H1 (cell line): Measurements from ENCODE around the gene IRF9. TPM values are rescaled to one million over a fixed set of nuclear protein-coding genes. Genes with fewer than 3 reads are reported as not detected.
A peak's percentile ranks its signal among the peaks of the same experiment; 100 is the strongest.

ENCODE experiments used
- CTCF ChIA-PET: fragments of 300-600 bp; sonication (Branson Sonifier 250); formaldehyde crosslinking; loops from one replicate; lab custom pipeline; 2021; ENCODE audit not compliant: partially characterized antibody; lab: Charles Lee
- POLR2A ChIA-PET: fragments of 300-600 bp; sonication (Branson Sonifier 250); formaldehyde crosslinking; loops from one replicate; lab custom pipeline; 2021; ENCODE audit warnings: inconsistent platforms; ENCODE audit not compliant: partially characterized antibody; lab: Charles Lee
- DNase-seq, 2 experiments: peaks; one replicate each; pipeline versions ENCODE4 v3.0.0 to v3.0.0-alpha.2; 2010 to 2022; ENCODE audit warnings: low spot score in 2 of 2, low read depth in 1 of 2, mixed read lengths in 1 of 2
- FAIRE-seq: peaks from 2 replicates; lab custom pipeline; 2011; peaks lifted over from hg19 to GRCh38; lab: Jason Lieb, UNC
- H2AFZ ChIP-seq: 2 replicates; pipeline ENCODE4 v1.8.1; 2012; ENCODE audit warnings: low read length, inconsistent platforms
- H2AK5ac ChIP-seq: 2 replicates; pipeline ENCODE4 v1.6.1; 2013; ENCODE audit warnings: low read depth, low read length
- H2BK120ac ChIP-seq: replicated peaks from 2 replicates; pipeline ENCODE3; 2013; ENCODE audit warnings: low read depth, low read length, inconsistent platforms
- H2BK12ac ChIP-seq: 2 replicates; pipeline ENCODE4 v1.6.1; 2013; ENCODE audit warnings: low read depth, low read length
- H2BK15ac ChIP-seq: 2 replicates; pipeline ENCODE4 v1.6.1; 2013; ENCODE audit warnings: low read length
- H2BK20ac ChIP-seq: 2 replicates; pipeline ENCODE4 v1.6.1; 2013; ENCODE audit warnings: low read length
- H2BK5ac ChIP-seq: 2 replicates; pipeline ENCODE4 v1.6.1; 2013; ENCODE audit warnings: low read depth, low read length
- H3K14ac ChIP-seq: 2 replicates; pipeline ENCODE4 v1.6.1; 2013; ENCODE audit warnings: inconsistent platforms; ENCODE audit not compliant: insufficient read length
- H3K18ac ChIP-seq: 2 replicates; pipeline ENCODE4 v1.6.1; 2013; ENCODE audit warnings: low read length; ENCODE audit errors: extremely low read depth
- H3K23ac ChIP-seq: 2 replicates; pipeline ENCODE4 v1.6.1; 2013; ENCODE audit warnings: inconsistent platforms; ENCODE audit not compliant: insufficient read length
- H3K23me2 ChIP-seq: 2 replicates; pipeline ENCODE4 v1.6.1; 2013; ENCODE audit warnings: low read depth, low read length
- H3K27ac ChIP-seq: 2 replicates; pipeline ENCODE4 v1.6.1; 2011; ENCODE audit warnings: low read depth, low read length, inconsistent platforms
- H3K27me3 ChIP-seq, 4 experiments: replicated peaks in 1 of 4; 1 replicate in 1 of 4; 2 replicates in 3 of 4; pipeline versions ENCODE4 v1.6.1 to v1.8.1; 2011 to 2013; ENCODE audit warnings: low read length in 3 of 4, mild to moderate bottlenecking in 3 of 4, inconsistent platforms in 2 of 4, mixed read lengths in 2 of 4, moderate library complexity in 1 of 4; ENCODE audit not compliant: control insufficient read depth in 3 of 4, insufficient read depth in 3 of 4; ENCODE audit errors: extremely low read depth in 1 of 4
- H3K36me3 ChIP-seq, 4 experiments: 2 replicates each; pipeline versions ENCODE4 v1.6.1 to v1.8.1; 2011 to 2013; ENCODE audit warnings: mild to moderate bottlenecking in 4 of 4, low read length in 3 of 4, moderate library complexity in 2 of 4, control low read depth in 1 of 4, inconsistent platforms in 1 of 4; ENCODE audit not compliant: insufficient read depth in 4 of 4, control insufficient read depth in 2 of 4
- H3K4ac ChIP-seq: replicated peaks from 2 replicates; pipeline ENCODE3; 2013; ENCODE audit warnings: low read length, low read depth, mixed read lengths, inconsistent platforms; ENCODE audit not compliant: insufficient read length
- H3K4me1 ChIP-seq, 4 experiments: replicated peaks in 1 of 4; 1 replicate in 1 of 4; 2 replicates in 3 of 4; pipeline versions ENCODE4 v1.6.1 to v1.8.1; 2011 to 2013; ENCODE audit warnings: low read length in 3 of 4, inconsistent platforms in 2 of 4, mixed read lengths in 1 of 4; ENCODE audit not compliant: insufficient read depth in 4 of 4, control insufficient read depth in 3 of 4
- H3K4me2 ChIP-seq, 2 experiments: 2 replicates each; pipeline versions ENCODE4 v1.6.1 to v1.8.1; 2011 to 2013; ENCODE audit warnings: low read depth in 2 of 2, low read length in 2 of 2, control low read depth in 1 of 2, inconsistent platforms in 1 of 2, mild to moderate bottlenecking in 1 of 2; ENCODE audit not compliant: insufficient read depth in 1 of 2
- H3K4me3 ChIP-seq, 4 experiments: fragments of 200-600, 300-600 bp in 1 of 4; sonication (generic), shearing (Covaris generic), sonication (Bioruptor Twin) in 1 of 4; 2 replicates each; pipeline versions ENCODE4 v1.5.1 to v1.8.1; 2011 to 2016; ENCODE audit warnings: low read length in 4 of 4, low read depth in 3 of 4, control low read depth in 2 of 4, inconsistent platforms in 2 of 4, mild to moderate bottlenecking in 2 of 4, mixed read lengths in 1 of 4, moderate library complexity in 1 of 4; ENCODE audit not compliant: insufficient read depth in 2 of 4; ENCODE audit errors: extremely low read depth in 1 of 4
- H3K56ac ChIP-seq: replicated peaks from 2 replicates; pipeline ENCODE3; 2013; ENCODE audit warnings: low read depth, mild to moderate bottlenecking, mixed read lengths, low read length, inconsistent platforms; ENCODE audit not compliant: insufficient read length
- H3K79me1 ChIP-seq: 2 replicates; pipeline ENCODE4 v1.6.1; 2013; ENCODE audit warnings: low read depth, low read length, control low read depth
- H3K79me2 ChIP-seq, 2 experiments: 2 replicates each; pipeline versions ENCODE4 v1.6.1 to v1.8.1; 2012 to 2013; ENCODE audit warnings: low read length in 2 of 2, mild to moderate bottlenecking in 2 of 2, inconsistent platforms in 1 of 2; ENCODE audit not compliant: insufficient read depth in 2 of 2, control insufficient read depth in 1 of 2
- H3K9ac ChIP-seq, 4 experiments: replicated peaks in 1 of 4; 1 replicate in 1 of 4; 2 replicates in 3 of 4; pipeline versions ENCODE4 v1.6.1 to v1.8.1; 2011 to 2013; ENCODE audit warnings: low read depth in 3 of 4, low read length in 3 of 4, control low read depth in 2 of 4, mild to moderate bottlenecking in 2 of 4, moderate library complexity in 2 of 4, inconsistent platforms in 1 of 4; ENCODE audit errors: extremely low read depth in 1 of 4
- H3K9me3 ChIP-seq, 2 experiments: 2 replicates each; pipeline versions ENCODE4 v1.6.1 to v1.8.1; 2012 to 2013; ENCODE audit warnings: mild to moderate bottlenecking in 2 of 2, moderate library complexity in 2 of 2, control low read depth in 1 of 2, inconsistent platforms in 1 of 2, low read depth in 1 of 2, low read length in 1 of 2, mixed read lengths in 1 of 2; ENCODE audit not compliant: insufficient read depth in 2 of 2
- H4K20me1 ChIP-seq, 2 experiments: replicated peaks in 1 of 2; 2 replicates each; pipeline versions ENCODE3 to v1.8.1; 2011 to 2013; ENCODE audit warnings: inconsistent platforms in 2 of 2, low read length in 2 of 2, mild to moderate bottlenecking in 1 of 2; ENCODE audit not compliant: insufficient read depth in 2 of 2, control insufficient read depth in 1 of 2
- H4K5ac ChIP-seq: 2 replicates; pipeline ENCODE4 v1.6.1; 2013; ENCODE audit warnings: low read length, low read depth, mixed read lengths, inconsistent platforms; ENCODE audit not compliant: insufficient read length
- H4K8ac ChIP-seq: 2 replicates; pipeline ENCODE4 v1.8.0; 2013; ENCODE audit warnings: mild to moderate bottlenecking, moderate library complexity, low read length, inconsistent platforms; ENCODE audit not compliant: insufficient read depth; ENCODE audit errors: extremely low read depth
- H4K91ac ChIP-seq: replicated peaks from 2 replicates; pipeline ENCODE3; 2013; ENCODE audit warnings: low read length, mixed read lengths, inconsistent platforms; ENCODE audit not compliant: insufficient read length
- BACH1 ChIP-seq: IDR thresholded peaks from 2 replicates; pipeline ENCODE4 v1.6.1; 2012; ENCODE audit warnings: low read length, improper control_type of control experiment
- BCL11A ChIP-seq, 2 experiments: IDR thresholded peaks; one replicate each; pipeline ENCODE4 v1.6.1; 2011; ENCODE audit warnings: low read depth in 2 of 2, low read length in 2 of 2, mild to moderate bottlenecking in 2 of 2
- BRCA1 ChIP-seq: IDR thresholded peaks from 2 replicates; pipeline ENCODE4 v1.6.1; 2012; ENCODE audit warnings: low read depth, low read length, improper control_type of control experiment
- CHD1 ChIP-seq: IDR thresholded peaks from 2 replicates; pipeline ENCODE4 v1.6.1; 2012; ENCODE audit warnings: low read depth, low read length, improper control_type of control experiment
- EP300 ChIP-seq, 2 experiments: IDR thresholded peaks; 1 replicate in 1 of 2; 2 replicates in 1 of 2; pipeline ENCODE4 v1.6.1; 2011 to 2012; ENCODE audit warnings: low read depth in 2 of 2, low read length in 2 of 2, mild to moderate bottlenecking in 2 of 2, borderline replicate concordance in 1 of 2, inconsistent platforms in 1 of 2, moderate library complexity in 1 of 2
- GABPA ChIP-seq: IDR thresholded peaks from 2 replicates; pipeline ENCODE4 v1.6.1; 2011; ENCODE audit warnings: mild to moderate bottlenecking, low read length, moderate library complexity, borderline replicate concordance; ENCODE audit not compliant: insufficient read depth
- NANOG ChIP-seq: IDR thresholded peaks from 2 replicates; pipeline ENCODE4 v1.6.1; 2011; ENCODE audit warnings: low read length, low read depth, mild to moderate bottlenecking, inconsistent platforms; ENCODE audit not compliant: insufficient read depth, poor library complexity, severe bottlenecking
- RFX5 ChIP-seq: IDR thresholded peaks from 2 replicates; pipeline ENCODE4 v1.6.1; 2011; ENCODE audit warnings: low read depth, low read length, improper control_type of control experiment, borderline replicate concordance
- TCF12 ChIP-seq: IDR thresholded peaks from 2 replicates; pipeline ENCODE4 v1.6.1; 2011; ENCODE audit warnings: low read depth, mild to moderate bottlenecking, low read length
- WGBS, 2 experiments: shearing (Covaris generic) in 1 of 2; methylation state at CpG; one replicate each; pipeline versions ENCODE4 v1.1.6 to v1.1.7; 2013 to 2015; ENCODE audit warnings: low lambda C conversion rate in 2 of 2, mixed read lengths in 2 of 2, inconsistent platforms in 1 of 2, low coverage in 1 of 2, missing lambda C conversion rate in 1 of 2; ENCODE audit not compliant: insufficient replicate concordance in 2 of 2, insufficient coverage in 1 of 2, insufficient read length in 1 of 2; ENCODE audit errors: extremely low coverage in 1 of 2, missing lambda C conversion rate in 1 of 2; 5-methylcytosine and 5-hydroxymethylcytosine counted together
- polyA plus RNA-seq, 7 experiments: library from polyadenylated mRNA; depleted of rRNA in 3 of 7; stranded (reverse) in 5 of 7; unstranded in 2 of 7; fragments of >200 nt in 5 of 7; fragments of 200-250 nt in 2 of 7; gene quantifications; 1 replicate in 5 of 7; 2 replicates in 1 of 7; 4 replicates in 1 of 7; pipeline versions ENCODE4 v1.2.1 to v1.2.3, GENCODE V29; 2011 to 2013; ENCODE audit warnings: missing spikeins in 2 of 7, mixed read lengths in 2 of 7
- total RNA-seq: library from RNA; stranded (reverse); fragmentation: NEBNext Ultra II Directional; extraction: Animal tissue kit (Norgen Biotek cat#: 25700); gene quantifications from 2 replicates; pipeline ENCODE4 v1.2.1, GENCODE V29; 2021

The IRF9 gene
- total and polyA plus RNA-seq, 2 of the 8 experiments (the other 6 are each of a cell fraction or from before 2014, with no cell fraction given): 11.4 to 13.2 TPM

DNA sequence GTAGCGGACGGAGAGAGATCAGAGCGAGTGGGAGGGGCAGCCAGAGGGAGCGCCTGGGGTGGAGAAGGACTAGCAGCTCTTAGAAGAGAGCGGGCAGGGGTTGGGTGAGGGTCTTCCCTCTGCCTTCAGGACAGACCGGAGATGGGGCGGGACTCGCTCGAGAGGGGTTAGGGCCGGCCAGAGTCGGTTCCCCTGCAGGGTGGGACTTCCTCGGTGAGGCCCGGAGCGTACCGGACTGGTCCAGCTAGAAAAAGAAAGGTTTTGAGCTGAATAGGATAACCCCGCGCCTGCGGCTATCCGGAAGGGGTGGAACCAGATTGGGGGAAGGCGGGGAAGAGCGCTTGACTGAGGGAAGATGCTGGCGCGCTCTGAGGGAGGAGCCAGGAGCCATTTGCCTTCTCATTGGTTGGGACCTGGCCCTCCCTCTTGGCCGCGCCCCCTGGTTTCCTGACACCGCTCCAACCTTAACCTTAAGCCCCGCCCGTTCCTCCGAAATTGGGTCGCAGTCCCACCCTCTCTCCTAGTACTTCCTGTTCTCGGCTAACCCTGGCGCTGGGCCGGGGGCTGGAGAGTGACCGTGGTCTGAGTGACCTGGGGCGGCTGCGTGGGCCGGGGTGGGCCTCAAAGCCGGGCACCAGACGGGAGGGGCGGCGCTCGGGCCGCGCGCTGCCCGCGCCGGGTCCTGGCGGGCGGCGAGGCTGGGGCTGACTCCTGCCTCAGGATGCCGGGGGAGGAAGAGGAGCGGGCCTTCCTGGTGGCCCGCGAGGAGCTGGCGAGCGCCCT, 13.9 kb upstream of the IRF9 start, which contains the start of gene RNF31:
Gene RNF31 (plus strand): TSS at position 521 of the 783 bp plus-strand sequence. CDS start 201 bp downstream, at position 722.
- Histone ChIP-seq H4K91ac (peak within 1 kb of the TSS; percentile 34), H3K36me3 (peaks cover 14 to 35% (median 30%) of the 10 kb centered on the region in 4 experiments), H4K8ac (no peak within 1 kb of the TSS; the same call in 1 of the 2 replicates), H3K56ac (peak within 1 kb of the TSS; percentile 52), H3K23ac (no peak within 1 kb of the TSS), H3K4me1 (peaks cover 0 to 10% (median 7%) of the 10 kb centered on the region in 4 experiments; a peak in 5 of 7 replicates), H2BK5ac (peak within 1 kb of the TSS; percentile 94), H2AFZ (peak within 1 kb of the TSS; percentile 83; the same call in 1 of the 2 replicates), H2AK5ac (no peak within 1 kb of the TSS), H3K27ac (peak within 1 kb of the TSS; percentile 45; the same call in 1 of the 2 replicates), H3K79me1 (peaks cover 11% of the 10 kb centered on the region; the same call in 1 of the 2 replicates), H3K27me3 (no peaks in the 10 kb centered on the region), H3K79me2 (peaks cover 0 to 28% of the 10 kb centered on the region in 2 experiments; a peak in 3 of 4 replicates), H3K23me2 (peaks cover 10% of the 10 kb centered on the region), H3K9ac (peak within 1 kb of the TSS; percentile 66 to 73 (median 70)), H2BK15ac (no peak within 1 kb of the TSS), H3K4me3 (peak within 1 kb of the TSS; percentile 92 to 98 (median 96)), H2BK120ac (no peak within 1 kb of the TSS), H4K20me1 (peaks cover 0 to 19% of the 10 kb centered on the region in 2 experiments), H2BK12ac (0 out of 2 replicates have a peak within 1 kb of the TSS, but pooled peaks have one; percentile 46), H3K9me3 (no peaks in the 10 kb centered on the region), H3K18ac (peak within 1 kb of the TSS; percentile 53; the same call in 1 of the 2 replicates), H3K14ac (no peak within 1 kb of the TSS), H3K4me2 (peak within 1 kb of the TSS; percentile 83 to 96), H4K5ac (peak within 1 kb of the TSS; percentile 2), H3K4ac (no peak within 1 kb of the TSS), H2BK20ac (no peak within 1 kb of the TSS)
- CTCF ChIA-PET: interaction anchor here (0.6 to 3.7 kb wide), 10 partner anchors 10 to 89 kb away, joined by 4 to 24 read pairs (median 6); partner anchors contain the start of genes DCAF11, IRF9, NRL and PSME1
- POLR2A ChIA-PET: interaction anchor here (0.6 to 9.6 kb wide), 20 partner anchors 9 to 152 kb away, joined by 3 to 86 read pairs (median 5); partner anchors contain the start of genes CHMP4A, DCAF11, DHRS1 and IPO4
- WGBS, 2 experiments: 1% methylated on average over 55 of the region's 57 CpGs; no CpG with 5 or more reads in 1 of the 2 experiments
- DNase-seq (peak; percentile 93 to 96), FAIRE-seq (peak; percentile 65)
- TF ChIP-seq BACH1 (no peak), TCF12 (no peak), CHD1 (no peak), GABPA (no peak), BCL11A (IDR thresholded peaks at IDR 0.05; ENCODE audit: low read depth in 2 of 2, low read length in 2 of 2) (no peak), RFX5 (no peak), BRCA1 (no peak), EP300 (IDR thresholded peaks at IDR 0.05; ENCODE audit: borderline replicate concordance in 1 of 2, low read depth in 2 of 2, low read length in 2 of 2) (no peak), NANOG (no peak)
